WTC11 (cell line): ENCODE data around the gene SSR2. TPM values are rescaled to one million over a fixed set of nuclear protein-coding genes. Genes with fewer than 3 reads are reported as not detected.

Experiments used
- ATAC-seq: fragments of 200-7000 bp; cut with Tn5 transposase; 2 replicates; pipeline ENCODE4 v1.10.0; 2021; ENCODE audit warnings: mild to moderate bottlenecking, moderate library complexity
- CTCF ChIA-PET: fragments of 300-600 bp; sonication (Branson Sonifier 250); formaldehyde crosslinking; loops from one replicate; lab custom pipeline; 2021; ENCODE audit warnings: antibody characterized with exemption; lab: Charles Lee
- POLR2A ChIA-PET: fragments of 350-600 bp; sonication (Branson Sonifier 250); formaldehyde crosslinking; loops from one replicate; lab custom pipeline; 2021; ENCODE audit warnings: antibody characterized with exemption; lab: Charles Lee
- DNase-seq: peaks from one replicate; pipeline ENCODE4 v3.0.0; 2021; ENCODE audit warnings: low spot score
- H3K27ac Mint-ChIP-seq: 2 replicates; pipeline ENCODE4 v1.8.0; 2021; ENCODE audit warnings: mixed read lengths
- H3K27me3 Mint-ChIP-seq: 2 replicates; pipeline ENCODE4 v1.8.0; 2021; ENCODE audit warnings: low read depth, mild to moderate bottlenecking, moderate library complexity, mixed read lengths
- H3K36me3 Mint-ChIP-seq: 2 replicates; pipeline ENCODE4 v1.8.0; 2021; ENCODE audit warnings: mixed read lengths
- H3K4me1 Mint-ChIP-seq: 2 replicates; pipeline ENCODE4 v1.8.0; 2022; ENCODE audit warnings: mixed read lengths
- H3K4me3 Mint-ChIP-seq: 2 replicates; pipeline ENCODE4 v1.8.0; 2021; ENCODE audit warnings: mild to moderate bottlenecking, moderate library complexity, mixed read lengths
- H3K9me3 Mint-ChIP-seq: 2 replicates; pipeline ENCODE4 v1.8.0; 2021; ENCODE audit warnings: mixed read lengths
- E2F4 ChIP-seq: sonication (generic); formaldehyde crosslinking; IDR thresholded peaks from 2 replicates; pipeline ENCODE4 v1.8.1; 2022; ENCODE audit warnings: low read depth, mild to moderate bottlenecking, moderate library complexity, missing genetic modification reagents, borderline replicate concordance
- MXD4 ChIP-seq: fragments of 250-450 bp; sonication (Bioruptor Pico); IDR thresholded peaks from 2 replicates; pipeline ENCODE4 v1.8.0; 2021; ENCODE audit warnings: mild to moderate bottlenecking, moderate library complexity, borderline replicate concordance
- OVOL2 ChIP-seq: fragments of 250-450 bp; sonication (Bioruptor Pico); IDR thresholded peaks from 2 replicates; pipeline ENCODE4 v1.9.0; 2021; ENCODE audit warnings: mild to moderate bottlenecking, borderline replicate concordance
- PRDM15 ChIP-seq: sonication (generic); formaldehyde crosslinking; IDR thresholded peaks from 2 replicates; pipeline ENCODE4 v1.8.0; 2022; ENCODE audit warnings: missing genetic modification reagents
- PRRX2 ChIP-seq: fragments of 250-450 bp; sonication (Bioruptor Pico); IDR thresholded peaks from 2 replicates; pipeline ENCODE4 v1.8.0; 2021; ENCODE audit warnings: mild to moderate bottlenecking
- SOX15 ChIP-seq: fragments of 250-450 bp; sonication (Bioruptor Pico); IDR thresholded peaks from 2 replicates; pipeline ENCODE4 v1.9.0; 2021; ENCODE audit warnings: mild to moderate bottlenecking
- ZBTB43 ChIP-seq: sonication (generic); formaldehyde crosslinking; IDR thresholded peaks from 2 replicates; pipeline ENCODE4 v1.8.1; 2023; ENCODE audit warnings: mild to moderate bottlenecking, missing genetic modification reagents
- ZNF138 ChIP-seq: sonication (generic); formaldehyde crosslinking; conservative IDR thresholded peaks from 2 replicates; pipeline ENCODE4 v1.8.1; 2022; ENCODE audit warnings: mild to moderate bottlenecking, moderate library complexity, missing genetic modification reagents
- ZNF232 ChIP-seq: sonication (generic); formaldehyde crosslinking; IDR thresholded peaks from 2 replicates; pipeline ENCODE4 v1.8.0; 2022; ENCODE audit warnings: mild to moderate bottlenecking, missing genetic modification reagents
- ZNF512 ChIP-seq: sonication (generic); formaldehyde crosslinking; IDR thresholded peaks from 2 replicates; pipeline ENCODE4 v1.8.1; 2022; ENCODE audit warnings: missing genetic modification reagents, borderline replicate concordance
- ZNF532 ChIP-seq: fragments of 250-450 bp; sonication (Bioruptor Pico); IDR thresholded peaks from 2 replicates; pipeline ENCODE4 v1.9.0; 2021; ENCODE audit warnings: mild to moderate bottlenecking, borderline replicate concordance
- ZSCAN18 ChIP-seq: fragments of 250-450 bp; sonication (Bioruptor Pico); IDR thresholded peaks from 2 replicates; pipeline ENCODE4 v2.1.2; 2022; ENCODE audit warnings: mild to moderate bottlenecking, moderate library complexity
- total RNA-seq: library from RNA; stranded (reverse); gene quantifications from 3 replicates; pipeline ENCODE4 v1.2.3, GENCODE V29; 2021

SSR2 gene
- total RNA-seq, 1 experiment from 2014 or later = 175 TPM

- no peak for TF ChIP-seq ZNF512
- TF ChIP-seq SOX15 (CRISPR knock-in tag) = no peak
- TF ChIP-seq ZSCAN18 (CRISPR knock-in tag) = no peak
- no peak for TF ChIP-seq PRRX2 (CRISPR knock-in tag)
Observed at GRCh38 chr1:156019946-156020292, 832 bp downstream of the SSR2 start (continued).

- Mint-ChIP-seq H3K27ac (no peak overlapping the region), H3K27me3 (no peaks in the 10 kb centered on the region), H3K4me3 (no peak overlapping the region), H3K9me3 (no peaks in the 10 kb centered on the region), H3K4me1 (peaks cover 4% of the 10 kb centered on the region), H3K36me3 (peaks cover 69% of the 10 kb centered on the region)
- no peak for TF ChIP-seq ZNF232 (CRISPR knock-in tag)
- TF ChIP-seq E2F4 = no peak
- TF ChIP-seq ZBTB43 (CRISPR knock-in tag) = no peak
- TF ChIP-seq ZNF532 (CRISPR knock-in tag) = no peak
- no peak for TF ChIP-seq OVOL2 (CRISPR knock-in tag)
- TF ChIP-seq MXD4 (CRISPR knock-in tag) = no peak
- TF ChIP-seq ZNF138 (CRISPR knock-in tag) = no peak
- no peak for TF ChIP-seq PRDM15 (CRISPR knock-in tag)
- no peak for DNase-seq
- ChIA-PET CTCF (interaction anchor here (0.9 to 3.2 kb wide), 10 partner anchors 11 to 89 kb away, joined by 3 to 24 read pairs (median 5); partner anchors contain the start of genes ARHGEF2 and KHDC4), POLR2A (no interaction called here)
- peak; percentile 70 for ATAC-seq
Observed at GRCh38 chr1:156014829-156015228, 5.9 kb downstream of the SSR2 start.
